GM19239 (cell line): ENCODE results near the gene ARFRP1.

Experiments
- DNase-seq: peaks from one replicate; pipeline ENCODE4 v3.0.0; 2011; ENCODE audit warnings: low spot score; ENCODE audit not compliant: insufficient read length
- FAIRE-seq: peaks from 2 replicates; lab custom pipeline; 2011; peaks lifted over from hg19 to GRCh38; lab: Jason Lieb, UNC

The ARFRP1 gene

GRCh38 chr20:63703471-63703975 lies 4.3 kb downstream of the ARFRP1 start:
- FAIRE-seq: no peak
- DNase-seq: no peak

DNA sequence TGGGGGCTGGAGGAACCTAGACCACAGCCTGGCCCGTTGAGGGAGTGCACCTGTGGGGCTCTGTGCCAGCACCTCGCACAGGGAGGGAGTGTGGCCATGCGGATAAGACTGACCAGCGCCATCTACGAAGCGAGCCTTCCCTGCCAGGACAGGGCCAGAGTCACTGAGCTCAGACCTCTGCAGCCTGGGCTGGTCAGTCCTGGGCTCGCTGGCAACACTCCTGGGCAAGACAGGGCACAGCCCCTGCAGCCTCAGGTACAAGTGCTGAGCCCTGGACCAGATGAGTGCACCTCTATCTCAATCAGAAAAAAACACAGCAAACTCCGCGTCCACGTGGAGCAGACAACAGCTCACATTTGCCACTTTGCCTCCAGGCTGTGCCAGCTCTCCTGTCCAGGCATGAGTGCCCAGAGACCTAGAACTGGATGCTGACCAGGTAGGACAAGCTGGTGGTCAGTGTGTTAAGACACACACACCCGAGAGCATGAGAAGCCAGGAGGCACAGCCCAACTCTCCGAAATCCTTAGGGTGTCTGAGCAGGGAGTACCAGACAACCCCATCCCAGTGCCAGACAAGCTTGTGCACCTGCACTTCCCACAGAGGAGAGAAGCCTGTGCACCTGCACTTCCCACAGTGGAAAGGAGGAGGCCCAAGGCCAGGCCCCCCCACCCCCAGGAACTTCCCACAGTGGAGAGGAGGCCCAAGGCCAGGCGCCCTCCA lies 4.9 kb downstream of the ARFRP1 start:
- DNase-seq: no peak
- FAIRE-seq: no peak

DNA sequence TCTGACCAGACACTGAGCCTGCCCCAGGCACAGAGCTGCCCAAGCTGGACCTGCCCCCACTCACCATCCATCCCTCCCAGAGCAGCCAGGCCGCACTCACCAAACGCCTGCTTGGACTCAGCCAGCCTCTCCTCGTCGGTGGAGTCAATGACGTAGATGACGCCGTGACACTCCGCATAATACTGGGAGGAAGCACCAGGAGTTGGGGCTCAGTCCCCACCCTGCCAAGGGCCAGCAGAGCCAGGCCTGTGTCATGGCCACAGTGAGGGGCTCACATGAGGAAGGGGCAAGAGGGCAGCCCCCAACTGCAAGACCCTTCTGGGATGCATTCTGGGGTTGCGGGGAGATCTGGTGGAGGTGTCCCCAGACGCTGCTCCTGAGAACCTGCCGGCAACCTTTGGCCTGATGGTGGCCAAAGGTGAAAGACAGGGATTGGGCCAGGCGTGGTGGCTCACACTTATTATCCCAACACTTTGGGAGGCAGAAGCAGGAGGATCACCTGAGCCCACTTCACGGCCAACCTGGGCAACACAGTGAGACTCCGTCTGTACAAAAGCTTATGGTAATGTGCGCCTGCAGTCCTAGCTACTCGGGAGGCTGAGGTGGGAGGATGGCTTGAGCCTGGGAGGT lies 5.6 kb downstream of the ARFRP1 start:
- FAIRE-seq (no peak), DNase-seq (no peak)

- FAIRE-seq (no peak), DNase-seq (no peak)
Measured at GRCh38 chr20:63701329-63702035, 6.3 kb downstream of the ARFRP1 start.

GRCh38 chr20:63701051-63701328 lies 6.8 kb downstream of the ARFRP1 start:
- FAIRE-seq: no peak
- DNase-seq: no peak

GRCh38 chr20:63700199-63701050 lies 7.4 kb downstream of the ARFRP1 start:
- no peak for DNase-seq
- FAIRE-seq: no peak

GRCh38 chr20:63699466-63700198 lies 8.1 kb downstream of the ARFRP1 start:
- no peak for DNase-seq

DNA sequence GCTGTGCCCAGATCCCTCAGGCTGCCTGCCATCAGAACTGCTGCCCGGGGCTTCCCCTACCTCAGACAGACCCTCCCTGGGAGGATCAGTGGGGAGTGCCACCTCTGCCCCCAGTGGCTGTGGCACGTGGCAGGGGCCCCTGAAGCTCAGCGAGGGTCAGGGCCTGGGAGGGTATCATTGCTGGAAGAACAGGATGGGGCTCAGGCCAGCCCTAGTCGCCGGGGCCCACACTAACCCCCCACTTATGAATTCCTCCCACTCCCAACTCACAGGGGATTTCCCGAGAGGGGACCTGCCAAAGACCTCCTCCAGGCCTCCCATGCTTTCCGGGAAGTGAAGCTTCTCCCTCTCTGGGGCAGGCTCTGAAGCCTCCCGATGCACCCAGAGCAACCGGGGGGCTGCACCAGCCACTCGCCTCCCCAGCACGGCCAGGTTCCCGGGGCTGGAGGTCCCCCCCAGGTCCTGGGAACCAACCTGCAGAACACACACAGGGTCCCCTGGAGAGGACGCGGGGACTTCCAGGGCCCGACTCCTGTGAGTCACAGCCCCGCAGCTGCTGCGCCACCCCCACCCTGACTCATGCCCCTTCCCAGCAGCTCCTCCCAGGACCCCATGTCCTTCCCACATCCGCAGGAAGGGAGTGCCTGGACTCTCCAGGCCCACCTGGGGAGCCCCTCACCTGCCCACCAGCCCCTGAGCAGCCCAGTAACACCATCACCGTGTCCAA lies 8.9 kb downstream of the ARFRP1 start:
- no peak for DNase-seq
- no peak for FAIRE-seq

More at GRCh38 chr20:63699466-63700198, 8.1 kb downstream of the ARFRP1 start:
- FAIRE-seq: no peak

GRCh38 chr20:63697868-63698545 lies 9.8 kb downstream of the ARFRP1 start:
- no peak for DNase-seq
- no peak for FAIRE-seq

GRCh38 chr20:63697357-63697867 lies 10.4 kb downstream of the ARFRP1 start:
- FAIRE-seq: no peak

GRCh38 chr20:63696628-63697356 lies 11.0 kb downstream of the ARFRP1 start, which contains the start of gene TNFRSF6B:
TSS of gene TNFRSF6B (plus strand) at chr20:63696652. CDS start at chr20:63696768, 116 bp downstream.
- DNase-seq (no peak), FAIRE-seq (no peak)

More at GRCh38 chr20:63697357-63697867, 10.4 kb downstream of the ARFRP1 start:
- no peak for DNase-seq

DNA sequence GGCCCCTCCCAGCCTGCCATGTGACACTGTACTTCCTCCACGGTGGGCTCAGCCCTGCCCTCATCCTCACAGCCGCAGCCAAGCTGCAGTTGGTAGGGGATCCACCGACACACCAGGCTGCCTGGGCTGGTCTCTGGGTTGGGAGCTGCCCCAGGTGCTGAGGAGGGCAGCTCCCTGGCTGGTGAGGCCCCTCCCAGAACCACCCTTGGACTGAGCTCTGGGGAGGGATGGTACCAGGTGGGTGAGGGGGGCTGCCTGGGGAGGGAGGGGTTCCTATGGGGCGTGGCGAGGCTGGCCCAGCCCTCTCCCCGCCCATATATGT lies 11.5 kb downstream of the ARFRP1 start:
- FAIRE-seq (no peak), DNase-seq (no peak)

DNA sequence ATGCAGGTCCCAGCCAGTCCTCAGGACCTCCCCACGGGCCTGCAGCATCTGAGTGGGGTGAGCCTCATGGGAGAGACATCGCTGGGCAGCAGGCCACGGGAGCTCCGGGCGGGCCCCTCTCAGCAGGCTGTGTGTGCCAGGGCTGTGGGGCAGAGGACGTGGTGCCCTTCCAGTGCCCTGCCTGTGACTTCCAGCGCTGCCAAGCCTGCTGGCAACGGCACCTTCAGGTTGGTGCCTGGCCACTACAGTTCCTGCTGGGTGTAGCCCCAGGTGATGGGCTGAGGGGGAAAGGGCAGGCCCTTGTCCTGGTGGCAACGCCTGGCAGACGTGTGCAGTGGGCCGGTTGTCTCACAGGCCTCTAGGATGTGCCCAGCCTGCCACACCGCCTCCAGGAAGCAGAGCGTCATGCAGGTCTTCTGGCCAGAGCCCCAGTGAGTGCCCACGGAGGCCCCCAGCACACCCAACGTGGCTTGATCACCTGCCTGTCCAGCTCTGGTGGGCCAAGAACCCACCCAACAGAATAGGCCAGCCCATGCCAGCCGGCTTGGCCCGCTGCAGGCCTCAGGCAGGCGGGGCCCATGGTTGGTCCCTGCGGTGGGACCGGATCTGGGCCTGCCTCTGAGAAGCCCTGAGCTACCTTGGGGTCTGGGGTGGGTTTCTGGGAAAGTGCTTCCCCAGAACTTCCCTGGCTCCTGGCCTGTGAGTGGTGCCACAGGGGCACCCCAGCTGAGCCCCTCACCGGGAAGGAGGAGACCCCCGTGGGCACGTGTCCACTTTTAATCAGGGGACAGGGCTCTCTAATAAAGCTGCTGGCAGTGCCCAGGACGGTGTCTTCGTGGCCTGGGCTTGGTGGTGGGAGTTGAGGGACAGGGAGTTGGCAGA lies 12.1 kb downstream of the ARFRP1 start:
- no peak for DNase-seq
- no peak for FAIRE-seq

DNA sequence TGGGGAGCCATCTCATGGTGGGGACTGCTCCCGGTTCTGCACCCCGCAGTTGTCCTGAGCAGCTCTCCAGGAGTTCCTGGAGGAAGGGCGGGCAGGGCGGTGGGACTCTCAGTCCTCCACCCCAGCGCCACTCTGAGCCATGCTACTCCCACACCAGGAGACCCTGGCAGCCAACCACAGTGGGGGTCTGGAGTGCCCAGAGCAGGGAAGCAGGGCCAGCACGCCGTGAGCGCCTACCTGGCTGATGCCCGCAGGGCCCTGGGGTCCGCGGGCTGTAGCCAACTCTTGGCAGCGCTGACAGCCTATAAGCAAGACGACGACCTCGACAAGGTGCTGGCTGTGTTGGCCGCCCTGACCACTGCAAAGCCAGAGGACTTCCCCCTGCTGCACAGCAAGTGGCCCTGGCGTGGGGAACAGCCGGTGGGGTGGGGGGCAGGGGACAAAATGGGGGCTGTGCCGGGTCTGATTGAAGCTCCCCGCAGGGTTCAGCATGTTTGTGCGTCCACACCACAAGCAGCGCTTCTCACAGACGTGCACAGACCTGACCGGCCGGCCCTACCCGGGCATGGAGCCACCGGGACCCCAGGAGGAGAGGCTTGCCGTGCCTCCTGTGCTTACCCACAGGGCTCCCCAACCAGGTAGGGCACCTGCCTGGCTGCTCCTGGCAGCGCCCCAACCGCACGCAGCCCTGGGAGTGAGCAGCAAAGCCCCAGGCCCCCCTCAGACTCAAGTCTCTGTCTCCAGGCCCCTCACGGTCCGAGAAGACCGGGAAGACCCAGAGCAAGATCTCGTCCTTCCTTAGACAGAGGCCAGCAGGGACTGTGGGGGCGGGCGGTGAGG lies 13.0 kb downstream of the ARFRP1 start:
- FAIRE-seq (no peak), DNase-seq (no peak)

DNA sequence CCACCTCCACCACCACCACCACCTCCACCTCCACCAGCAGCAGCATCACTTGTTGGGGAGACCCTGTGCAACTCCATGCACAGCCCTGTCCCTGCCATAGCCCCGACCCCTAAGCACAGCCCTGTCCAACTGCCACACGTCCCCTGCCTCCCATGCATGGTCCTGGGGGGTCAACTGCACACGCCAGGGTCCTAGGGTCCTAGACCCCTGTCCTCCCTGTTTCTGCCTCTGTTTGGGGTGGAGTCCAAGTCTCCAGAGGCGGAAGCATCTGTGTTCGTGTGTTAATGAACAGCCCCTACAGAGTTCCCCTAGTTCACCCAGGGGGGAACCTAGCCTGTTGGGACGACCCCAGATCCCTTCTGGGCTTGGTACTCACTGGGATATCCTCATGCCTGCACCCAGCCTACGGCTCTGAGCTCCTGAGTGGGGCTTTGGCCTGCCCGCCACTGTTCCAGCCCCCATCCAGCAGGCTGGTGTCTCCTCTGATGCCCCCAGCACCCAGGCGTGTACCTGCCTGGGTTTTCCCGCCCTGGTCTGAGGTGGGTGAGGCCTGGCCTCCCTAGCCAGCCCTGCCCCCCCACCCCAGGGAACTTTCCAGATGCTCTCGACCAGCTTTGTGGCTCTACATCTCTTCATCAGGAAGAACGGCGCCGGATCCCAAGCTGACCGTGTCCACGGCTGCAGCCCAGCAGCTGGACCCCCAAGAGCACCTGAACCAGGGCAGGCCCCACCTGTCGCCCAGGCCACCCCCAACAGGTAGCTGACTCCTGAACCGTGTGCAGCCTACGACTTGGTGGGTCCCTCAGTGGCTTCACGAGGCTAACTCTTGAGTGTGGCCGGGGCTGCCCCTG lies 13.8 kb downstream of the ARFRP1 start:
- no peak for FAIRE-seq

More for the DNA sequence above, 13.8 kb downstream of the ARFRP1 start:
- DNase-seq: no peak
